HG03460 (cell line): ENCODE results near the gene TJP2.

ENCODE experiments used
- ATAC-seq: cut with Tn5 transposase; IDR thresholded peaks from one replicate; pipeline ENCODE4 v1.9.1; 2021; ENCODE audit not compliant: unreplicated experiment

TJP2 gene

GRCh38 chr9:69190086-69190862, 16.2 kb downstream of the TJP2 start:
- ATAC-seq, result peak; percentile 87

DNA sequence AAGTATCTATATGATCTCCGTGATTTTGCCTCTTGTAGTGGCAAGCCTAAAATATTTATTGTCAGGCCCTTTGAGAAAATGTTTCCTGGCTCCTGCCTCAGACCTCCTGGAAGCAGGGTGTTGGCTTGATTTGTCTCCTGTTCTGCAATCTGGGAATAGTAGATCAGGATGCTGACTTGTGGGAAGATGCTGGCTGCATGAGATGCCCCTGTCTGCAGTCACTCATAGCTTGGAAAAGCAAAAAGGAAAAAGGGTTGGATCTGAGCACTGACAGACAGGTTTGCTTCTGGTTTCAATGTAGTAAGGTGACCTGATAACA, 16.7 kb downstream of the TJP2 start:
- no peak for ATAC-seq

- ATAC-seq, result no peak
Measured at GRCh38 chr9:69191231-69191630, 17.2 kb downstream of the TJP2 start.

DNA sequence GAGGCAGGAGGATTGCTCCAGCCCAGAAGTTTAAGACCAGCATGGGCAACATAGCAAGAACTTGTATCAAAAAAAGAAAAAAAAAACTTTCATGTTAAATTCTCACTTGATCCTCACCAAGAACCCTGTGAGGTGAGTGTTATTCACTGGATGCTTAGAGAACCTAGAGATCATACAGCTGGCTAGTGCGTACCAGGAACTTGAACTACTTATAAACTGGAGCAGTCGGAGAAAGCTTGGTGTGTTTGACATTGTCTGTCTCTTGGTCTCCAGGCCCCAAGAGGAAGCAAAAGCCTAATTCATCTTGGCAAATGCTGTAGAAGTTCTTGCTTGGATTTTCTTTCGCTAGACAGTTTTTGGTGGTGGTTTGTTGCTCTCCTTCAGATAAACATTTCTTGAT, 18.1 kb downstream of the TJP2 start:
- ATAC-seq, result no peak

DNA sequence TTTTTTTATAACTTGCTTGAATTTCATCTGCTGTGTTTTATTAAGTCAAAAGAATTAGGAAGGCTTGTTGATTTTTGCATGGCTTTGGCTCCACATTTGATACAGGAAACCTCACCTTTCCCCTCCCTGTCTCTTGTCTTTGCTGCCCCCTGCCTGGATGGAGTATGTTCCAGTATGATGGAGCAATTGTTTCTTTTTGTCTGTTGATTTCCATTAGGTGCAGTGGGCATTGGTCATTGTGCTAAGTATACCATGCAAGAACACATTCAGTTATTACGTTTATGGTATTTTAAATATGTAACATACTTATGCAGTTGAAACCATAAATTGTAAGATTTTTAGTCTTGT, 19.6 kb downstream of the TJP2 start:
- no peak for ATAC-seq

GRCh38 chr9:69194702-69195418, 20.8 kb downstream of the TJP2 start:
- no peak for ATAC-seq

GRCh38 chr9:69195668-69196067, 21.6 kb downstream of the TJP2 start:
- ATAC-seq, result no peak

GRCh38 chr9:69197687-69198086, 23.6 kb downstream of the TJP2 start:
- ATAC-seq, result no peak

- ATAC-seq, result no peak
Measured at GRCh38 chr9:69198521-69199220, 24.6 kb downstream of the TJP2 start.

- no peak for ATAC-seq
Measured at GRCh38 chr9:69199769-69200470, 25.8 kb downstream of the TJP2 start.

- ATAC-seq, result no peak
Measured at GRCh38 chr9:69202556-69202955, 28.5 kb downstream of the TJP2 start.

DNA sequence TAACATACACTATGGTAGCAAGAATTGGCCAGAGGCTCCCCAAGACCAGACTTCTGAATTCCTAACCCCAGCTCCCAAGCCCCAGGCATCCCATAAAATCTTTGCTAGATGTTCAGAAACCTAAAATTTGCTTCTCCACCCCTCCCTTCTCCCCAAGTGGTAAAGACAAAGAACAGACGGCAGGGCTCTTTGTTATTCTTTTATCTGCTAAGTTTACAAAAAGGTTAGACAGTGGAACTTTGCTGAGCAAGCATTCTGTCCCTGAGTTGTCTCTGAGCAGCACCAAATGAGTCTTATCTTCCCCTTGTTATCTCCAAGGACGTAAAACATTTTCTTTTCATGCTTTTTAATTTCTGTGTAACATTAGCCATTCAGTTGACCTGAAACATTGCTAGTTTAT, 30.2 kb downstream of the TJP2 start:
- no peak for ATAC-seq

- no peak for ATAC-seq
Measured at GRCh38 chr9:69204849-69205248, 30.8 kb downstream of the TJP2 start.

- no peak for ATAC-seq
Measured at GRCh38 chr9:69206047-69206446, 32.0 kb downstream of the TJP2 start.

- ATAC-seq, result no peak
Measured at GRCh38 chr9:69207503-69207902, 33.4 kb downstream of the TJP2 start.

GRCh38 chr9:69211424-69212036, 37.5 kb downstream of the TJP2 start:
- ATAC-seq, result no peak

- ATAC-seq, result no peak
Measured at GRCh38 chr9:69213647-69214046, 39.6 kb downstream of the TJP2 start.

DNA sequence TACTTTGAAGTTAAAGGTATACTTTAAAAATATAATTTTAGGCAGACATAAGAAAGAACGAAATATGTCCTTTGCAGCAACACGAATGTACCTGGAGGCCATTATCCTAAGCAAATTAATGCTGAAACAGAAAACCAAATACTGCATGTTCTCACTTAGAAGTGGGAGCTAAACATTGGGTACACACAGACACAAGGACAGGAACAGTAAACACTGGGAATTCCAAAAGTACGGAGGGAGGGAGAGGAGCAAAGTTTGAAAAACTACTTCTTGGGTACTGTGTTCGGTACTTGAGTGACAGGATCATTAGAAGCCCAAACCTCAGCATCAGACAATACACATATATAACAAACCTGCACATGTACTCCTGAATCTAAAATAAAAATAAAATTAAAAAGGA, 40.9 kb downstream of the TJP2 start:
- ATAC-seq, result no peak

DNA sequence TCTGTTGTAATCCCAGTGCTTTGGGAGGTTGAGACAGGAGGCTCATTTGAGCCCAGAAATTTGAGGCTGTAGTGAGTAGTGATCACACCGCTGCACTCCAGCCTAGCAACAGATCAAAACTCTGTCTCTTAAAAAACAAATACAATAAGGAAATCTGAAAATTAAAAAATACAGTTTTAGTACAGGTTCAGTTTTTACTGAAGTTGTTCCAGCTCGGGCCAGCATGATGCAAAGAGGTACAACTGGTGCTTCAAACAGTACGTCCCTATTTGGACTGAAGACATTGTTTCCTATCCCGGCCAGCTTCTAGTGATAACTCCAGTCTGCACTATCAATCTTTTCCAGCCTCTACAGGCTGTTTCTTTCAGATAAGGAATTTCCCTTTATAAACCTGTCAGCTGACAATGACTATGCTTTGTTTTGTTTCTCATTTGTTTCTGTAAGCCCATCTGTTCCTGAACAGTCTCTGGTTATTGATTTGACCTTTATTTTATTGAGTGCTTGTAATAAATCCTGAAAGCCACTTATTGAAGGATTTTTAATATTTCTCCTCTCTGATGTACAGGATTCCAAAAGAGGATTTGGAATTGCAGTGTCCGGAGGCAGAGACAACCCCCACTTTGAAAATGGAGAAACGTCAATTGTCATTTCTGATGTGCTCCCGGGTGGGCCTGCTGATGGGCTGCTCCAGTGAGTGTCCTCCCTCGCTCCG, 41.9 kb downstream of the TJP2 start:
- ATAC-seq, result no peak

GRCh38 chr9:69218166-69218565, 44.1 kb downstream of the TJP2 start:
- no peak for ATAC-seq

DNA sequence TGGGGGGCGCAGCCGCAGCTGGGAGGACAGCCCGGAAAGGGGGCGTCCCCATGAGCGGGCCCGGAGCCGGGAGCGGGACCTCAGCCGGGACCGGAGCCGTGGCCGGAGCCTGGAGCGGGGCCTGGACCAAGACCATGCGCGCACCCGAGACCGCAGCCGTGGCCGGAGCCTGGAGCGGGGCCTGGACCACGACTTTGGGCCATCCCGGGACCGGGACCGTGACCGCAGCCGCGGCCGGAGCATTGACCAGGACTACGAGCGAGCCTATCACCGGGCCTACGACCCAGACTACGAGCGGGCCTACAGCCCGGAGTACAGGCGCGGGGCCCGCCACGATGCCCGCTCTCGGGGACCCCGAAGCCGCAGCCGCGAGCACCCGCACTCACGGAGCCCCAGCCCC, 47.0 kb downstream of the TJP2 start:
- no peak for ATAC-seq
